ENCODE results near the gene SLC47A1. TPM values are rescaled to one million over a fixed set of nuclear protein-coding genes. Genes with fewer than 3 reads are reported as not detected.

SLC47A1 gene
- total and polyA plus RNA-seq, 10 of the 15 experiments (the other 5 are each of a cell fraction or from before 2014, with no cell fraction given), result 0.41 TPM; not detected in 9

GRCh38 chr17:19567216-19568015 is 33.8 kb downstream of the SLC47A1 start:
- FAIRE-seq (no peak), ATAC-seq (no peak), DNase-seq (ENCODE audit: low read depth, low spot score) (no peak)
- no TSS peak for BruUV-seq (replicated peaks)
- Histone ChIP-seq H4K20me1 (ENCODE audit: control insufficient read depth, insufficient read depth) (no peaks in the 10 kb centered on the region), H3K79me2 (ENCODE audit: control insufficient read depth, insufficient read depth, low read length) (no peaks in the 10 kb centered on the region), H3K9me3 (replicated peaks; ENCODE audit: control insufficient read depth, insufficient read depth, low read length) (no peaks in the 10 kb centered on the region), H3K4me3 (no peak overlapping the region), H3K4me2 (ENCODE audit: control insufficient read depth, insufficient read depth) (no peak overlapping the region), H3K27ac (ENCODE audit: control insufficient read depth, insufficient read depth) (no peak overlapping the region), H3K4me1 (ENCODE audit: control insufficient read depth, insufficient read depth, low read length) (no peaks in the 10 kb centered on the region), H3K36me3 (ENCODE audit: control insufficient read depth in 2 of 2, insufficient read depth in 2 of 2, low read length in 1 of 2) (no peaks in the 10 kb centered on the region), H2AFZ (ENCODE audit: control insufficient read depth, low read depth, low read length) (no peak overlapping the region), H3K9ac (ENCODE audit: control insufficient read depth, insufficient read depth, low read length) (no peak overlapping the region), H3K27me3 (replicated peaks in 1 of 2; ENCODE audit: control insufficient read depth in 2 of 2, insufficient read depth in 2 of 2, low read length in 1 of 2) (no peaks in the 10 kb centered on the region; a peak in 2 of 4 replicates)
- 54% methylated on average over 23 of the region's 23 CpGs for WGBS (ENCODE audit: insufficient coverage, insufficient replicate concordance, low lambda C conversion rate, missing lambda C conversion rate)
- intact Hi-C loops (cut with micrococcal nuclease; ENCODE audit: unreplicated experiment) (no loop called here), in situ Hi-C loops (cut with MboI) (no loop called here)
- RAD21 ChIA-PET (ENCODE audit: unreplicated experiment), result no interaction called here
- CTCF ChIA-PET, result no interaction called here
- POLR2A ChIA-PET, result interaction anchor here (0.6 kb wide), 1 partner anchor 11 kb away, joined by 3 read pairs; no protein-coding TSS in a partner anchor
- SMC1A ChIA-PET (ENCODE audit: uncharacterized antibody, unreplicated experiment), result interaction anchor here (1.0 to 1.3 kb wide), 2 partner anchors 17 to 81 kb away, joined by 3 to 6 read pairs; partner anchors contain the start of gene ALDH3A2
- TF ChIP-seq CUX1 (IDR thresholded peaks at IDR 0.05; ENCODE audit: insufficient replicate concordance, low read depth, low read length), result no peak
- TF ChIP-seq POLR2AphosphoS5 (IDR thresholded peaks at IDR 0.05; ENCODE audit: low read length), result no peak
- no peak for TF ChIP-seq ZNF217 (IDR thresholded peaks at IDR 0.05)
- no peak for TF ChIP-seq RUNX3 (IDR thresholded peaks at IDR 0.05; ENCODE audit: low read length)
- no peak for TF ChIP-seq SREBF2 (IDR thresholded peaks at IDR 0.05; ENCODE audit: low read length)
- no peak for TF ChIP-seq PML (IDR thresholded peaks at IDR 0.05; ENCODE audit: low read length)
- no peak for TF ChIP-seq CEBPB (IDR thresholded peaks at IDR 0.05; ENCODE audit: borderline replicate concordance in 1 of 2, low read depth in 2 of 2, low read length in 2 of 2)
- TF ChIP-seq, protein P1, sequence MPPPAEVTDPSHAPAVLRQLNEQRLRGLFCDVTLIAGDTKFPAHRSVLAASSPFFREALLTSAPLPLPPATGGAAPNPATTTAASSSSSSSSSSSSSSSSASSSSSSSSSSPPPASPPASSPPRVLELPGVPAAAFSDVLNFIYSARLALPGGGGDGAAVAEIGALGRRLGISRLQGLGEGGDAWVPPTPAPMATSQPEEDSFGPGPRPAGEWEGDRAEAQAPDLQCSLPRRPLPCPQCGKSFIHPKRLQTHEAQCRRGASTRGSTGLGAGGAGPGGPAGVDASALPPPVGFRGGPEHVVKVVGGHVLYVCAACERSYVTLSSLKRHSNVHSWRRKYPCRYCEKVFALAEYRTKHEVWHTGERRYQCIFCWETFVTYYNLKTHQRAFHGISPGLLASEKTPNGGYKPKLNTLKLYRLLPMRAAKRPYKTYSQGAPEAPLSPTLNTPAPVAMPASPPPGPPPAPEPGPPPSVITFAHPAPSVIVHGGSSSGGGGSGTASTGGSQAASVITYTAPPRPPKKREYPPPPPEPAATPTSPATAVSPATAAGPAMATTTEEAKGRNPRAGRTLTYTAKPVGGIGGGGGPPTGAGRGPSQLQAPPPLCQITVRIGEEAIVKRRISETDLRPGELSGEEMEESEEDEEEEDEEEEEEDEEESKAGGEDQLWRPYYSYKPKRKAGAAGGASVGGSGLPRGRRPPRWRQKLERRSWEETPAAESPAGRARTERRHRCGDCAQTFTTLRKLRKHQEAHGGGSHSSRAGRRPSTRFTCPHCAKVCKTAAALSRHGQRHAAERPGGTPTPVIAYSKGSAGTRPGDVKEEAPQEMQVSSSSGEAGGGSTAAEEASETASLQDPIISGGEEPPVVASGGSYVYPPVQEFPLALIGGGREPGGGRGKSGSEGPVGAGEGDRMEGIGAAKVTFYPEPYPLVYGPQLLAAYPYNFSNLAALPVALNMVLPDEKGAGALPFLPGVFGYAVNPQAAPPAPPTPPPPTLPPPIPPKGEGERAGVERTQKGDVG (CRISPR knock-in tag; IDR thresholded peaks at IDR 0.05), result no peak
- TF ChIP-seq ZNF207 (IDR thresholded peaks at IDR 0.05; ENCODE audit: borderline replicate concordance), result no peak
- TF ChIP-seq, protein P2, sequence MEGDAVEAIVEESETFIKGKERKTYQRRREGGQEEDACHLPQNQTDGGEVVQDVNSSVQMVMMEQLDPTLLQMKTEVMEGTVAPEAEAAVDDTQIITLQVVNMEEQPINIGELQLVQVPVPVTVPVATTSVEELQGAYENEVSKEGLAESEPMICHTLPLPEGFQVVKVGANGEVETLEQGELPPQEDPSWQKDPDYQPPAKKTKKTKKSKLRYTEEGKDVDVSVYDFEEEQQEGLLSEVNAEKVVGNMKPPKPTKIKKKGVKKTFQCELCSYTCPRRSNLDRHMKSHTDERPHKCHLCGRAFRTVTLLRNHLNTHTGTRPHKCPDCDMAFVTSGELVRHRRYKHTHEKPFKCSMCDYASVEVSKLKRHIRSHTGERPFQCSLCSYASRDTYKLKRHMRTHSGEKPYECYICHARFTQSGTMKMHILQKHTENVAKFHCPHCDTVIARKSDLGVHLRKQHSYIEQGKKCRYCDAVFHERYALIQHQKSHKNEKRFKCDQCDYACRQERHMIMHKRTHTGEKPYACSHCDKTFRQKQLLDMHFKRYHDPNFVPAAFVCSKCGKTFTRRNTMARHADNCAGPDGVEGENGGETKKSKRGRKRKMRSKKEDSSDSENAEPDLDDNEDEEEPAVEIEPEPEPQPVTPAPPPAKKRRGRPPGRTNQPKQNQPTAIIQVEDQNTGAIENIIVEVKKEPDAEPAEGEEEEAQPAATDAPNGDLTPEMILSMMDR (IDR thresholded peaks at IDR 0.05 in 2 of 3, conservative IDR thresholded peaks at IDR 0.05 in 1 of 3; ENCODE audit: control insufficient read depth in 2 of 3, extremely low read depth in 1 of 3, insufficient read depth in 1 of 3, low read depth in 3 of 3, low read length in 3 of 3), result no peak
- TF ChIP-seq SMAD1 (IDR thresholded peaks at IDR 0.05; ENCODE audit: low read depth, partially characterized antibody), result no peak
- TF ChIP-seq SUZ12 (IDR thresholded peaks at IDR 0.05; ENCODE audit: unreplicated experiment), result no peak

All from GM12878 (cell line).